LNCaP clone FGC (cell line): ENCODE results near the gene WSCD1.

ENCODE experiments used
- DNase-seq: peaks from one replicate; pipeline ENCODE4 v3.0.0-alpha.2; 2011; ENCODE audit warnings: low read depth
- H3K4me3 ChIP-seq: 2 replicates; pipeline ENCODE4 v1.5.1; 2011; ENCODE audit warnings: mild to moderate bottlenecking, low read depth, low read length, control low read depth
- CTCF ChIP-seq: IDR thresholded peaks from 2 replicates; pipeline ENCODE4 v1.5.1; 2012; ENCODE audit warnings: mild to moderate bottlenecking; ENCODE audit not compliant: control insufficient read depth, insufficient read depth; ENCODE audit errors: extremely low read depth

WSCD1 gene

GRCh38 chr17:6082335-6082734, 12.2 kb downstream of the WSCD1 start:
- no peak for DNase-seq
- H3K4me3 ChIP-seq, result no peak overlapping the region
- TF ChIP-seq CTCF, result no peak

GRCh38 chr17:6084311-6085161, 14.4 kb downstream of the WSCD1 start:
- no peak overlapping the region for H3K4me3 ChIP-seq
- DNase-seq, result no peak
- no peak for TF ChIP-seq CTCF

- no peak for DNase-seq
- no peak for TF ChIP-seq CTCF
- H3K4me3 ChIP-seq, result no peak overlapping the region
Observed at GRCh38 chr17:6085812-6086211, 15.6 kb downstream of the WSCD1 start.

- DNase-seq, result no peak
- no peak for TF ChIP-seq CTCF
Observed at GRCh38 chr17:6086603-6087400, 16.6 kb downstream of the WSCD1 start.

GRCh38 chr17:6088141-6088540, 18.0 kb downstream of the WSCD1 start:
- DNase-seq, result no peak
- H3K4me3 ChIP-seq, result no peak overlapping the region
- TF ChIP-seq CTCF, result no peak

More at GRCh38 chr17:6086603-6087400, 16.6 kb downstream of the WSCD1 start:
- no peak overlapping the region for H3K4me3 ChIP-seq

- DNase-seq, result no peak
- no peak overlapping the region for H3K4me3 ChIP-seq
- TF ChIP-seq CTCF, result no peak
Observed at GRCh38 chr17:6090253-6090652, 20.1 kb downstream of the WSCD1 start.
